Measurements from ENCODE around the gene LRRC36.
"Not testable (repeated sequence)": the region's sequence is repeated elsewhere in the genome, so short reads cannot be mapped to it uniquely, and the experiment has no call there.

The LRRC36 gene

DNA sequence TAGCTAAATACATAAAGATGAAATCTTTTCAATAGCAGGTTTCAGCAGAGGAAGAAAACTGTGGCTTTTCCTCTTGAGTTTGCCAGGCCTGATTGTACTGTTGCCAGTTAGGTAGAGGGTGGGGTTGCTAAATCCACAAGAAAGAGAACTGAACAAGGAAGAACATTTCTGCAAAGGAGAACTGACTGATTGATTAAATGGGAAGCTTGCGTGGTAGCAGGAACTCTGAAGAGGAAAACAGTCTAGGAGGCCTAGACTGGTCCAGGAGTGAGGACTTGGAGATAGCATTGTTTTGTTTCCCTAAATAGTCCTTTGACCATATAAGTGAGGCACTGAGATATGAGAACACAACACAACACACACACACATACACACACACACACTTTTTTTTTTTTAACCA lies 18.8 kb downstream of the LRRC36 start:
- DNase-seq: no peak

DNA sequence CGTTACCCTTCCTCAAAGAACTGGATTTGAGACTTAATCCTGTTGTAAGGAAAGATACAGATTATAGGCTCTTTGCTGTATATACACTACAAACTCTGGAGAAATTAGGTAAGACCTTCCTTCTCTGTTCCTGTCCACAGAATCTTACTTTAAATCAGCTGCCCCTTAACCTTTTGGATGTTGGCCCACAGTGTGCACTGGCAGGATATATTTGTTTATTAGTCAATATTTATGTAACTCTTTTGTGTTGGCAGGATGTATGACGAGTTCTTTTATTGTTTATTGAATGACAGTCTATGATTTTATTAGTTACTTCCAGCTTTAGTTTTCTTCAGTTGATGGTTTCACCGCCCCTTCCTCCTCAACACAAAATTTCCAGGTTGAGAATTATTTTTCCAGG lies 19.7 kb downstream of the LRRC36 start:
- no peak for DNase-seq

DNA sequence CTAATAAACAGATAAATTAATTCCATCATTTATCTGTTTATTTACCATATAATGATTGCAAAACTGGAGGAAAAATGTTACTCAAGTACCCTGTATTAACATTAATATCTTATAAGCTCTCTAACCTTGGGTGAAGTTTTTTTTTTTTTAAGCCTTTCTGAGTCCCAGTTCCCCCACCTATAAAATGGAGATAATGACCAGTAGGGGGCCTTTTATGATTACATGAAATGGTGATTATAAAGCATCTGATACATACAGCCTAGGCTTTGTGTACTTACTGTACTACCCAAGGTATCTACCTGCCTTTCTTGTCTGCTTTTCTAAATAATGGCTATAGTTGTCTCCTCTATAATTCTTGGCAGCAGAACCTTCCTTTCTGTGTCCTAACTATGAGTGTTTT lies 22.6 kb downstream of the LRRC36 start:
- DNase-seq: peak in 1 of 2 donors; percentile 30

DNA sequence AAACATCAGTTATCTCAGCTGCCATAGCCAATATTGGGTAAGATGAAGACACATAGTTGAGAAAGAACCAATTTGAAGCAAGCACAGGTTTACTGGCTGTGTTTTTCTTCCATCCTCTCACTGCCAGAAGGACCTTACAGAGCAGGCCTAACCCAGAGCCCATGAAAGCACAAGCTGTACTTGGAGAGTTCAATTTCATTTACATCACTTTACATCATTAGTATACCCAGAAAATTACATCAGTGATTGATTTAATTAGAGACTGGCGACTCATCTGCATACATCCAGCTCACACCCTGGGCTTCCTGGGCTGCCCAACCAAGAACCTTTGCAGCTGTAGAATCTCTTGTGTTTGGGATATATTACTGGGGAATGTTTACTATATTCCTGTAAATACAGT lies 23.7 kb downstream of the LRRC36 start:
- no peak for DNase-seq

DNA sequence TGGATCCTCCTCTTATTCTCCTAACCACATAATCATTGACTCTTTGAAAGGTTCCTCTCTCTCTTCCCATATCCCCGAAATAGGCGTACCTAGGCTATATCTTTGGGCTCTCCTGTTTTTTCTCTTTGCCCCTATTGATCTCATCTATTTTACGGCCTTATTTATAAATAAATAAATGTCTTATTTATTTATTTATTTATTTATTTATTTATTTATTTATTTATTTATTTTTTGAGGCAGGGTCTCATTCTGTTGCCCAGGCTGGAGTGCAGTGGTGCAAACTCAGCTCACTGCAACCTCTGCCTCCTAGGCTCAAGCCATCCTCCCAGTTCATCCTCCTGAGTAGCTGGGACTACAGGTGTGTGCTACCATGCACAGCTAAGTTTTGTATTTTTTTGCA lies 25.8 kb downstream of the LRRC36 start:
- not testable (repeated sequence) for DNase-seq

DNA sequence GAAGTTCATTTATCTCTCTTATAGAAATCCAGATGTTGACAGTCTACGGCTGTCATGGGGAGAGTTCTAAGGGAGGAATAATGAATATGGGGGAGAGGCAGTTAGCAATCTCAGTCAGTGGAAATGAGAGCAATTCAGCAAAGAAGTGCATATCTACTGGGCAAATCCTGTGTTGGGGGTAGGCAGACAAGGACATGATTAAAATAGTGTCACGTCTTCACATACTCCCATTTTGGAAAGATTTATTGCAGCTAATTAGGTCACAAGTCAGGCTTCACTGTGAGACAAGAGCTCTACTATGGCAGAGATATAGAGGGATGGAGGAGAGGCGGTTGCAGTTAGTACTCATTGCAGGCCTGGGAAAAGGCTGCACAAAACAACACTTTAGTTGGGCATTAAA lies 29.8 kb downstream of the LRRC36 start:
- no peak for DNase-seq

DNA sequence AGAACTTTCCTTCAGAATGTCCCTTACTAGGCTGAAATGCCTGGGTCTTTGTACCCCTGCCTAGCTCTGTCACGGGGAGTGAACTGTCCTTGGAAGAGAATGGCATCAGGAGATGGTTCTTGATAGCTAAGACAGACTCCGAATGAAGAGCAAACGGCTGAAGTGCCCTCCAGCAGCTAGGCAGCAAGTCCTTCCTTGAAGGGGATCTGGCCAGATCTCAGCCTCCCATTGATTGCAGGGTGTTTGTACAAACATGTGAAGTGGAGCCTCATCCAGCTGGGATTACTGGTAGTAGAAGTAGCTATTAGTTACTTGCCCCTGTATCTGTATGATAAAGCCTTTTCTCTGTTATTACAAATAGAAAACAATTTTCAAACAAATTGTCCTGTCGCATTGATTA lies 30.9 kb downstream of the LRRC36 start:
- DNase-seq: no peak

DNA sequence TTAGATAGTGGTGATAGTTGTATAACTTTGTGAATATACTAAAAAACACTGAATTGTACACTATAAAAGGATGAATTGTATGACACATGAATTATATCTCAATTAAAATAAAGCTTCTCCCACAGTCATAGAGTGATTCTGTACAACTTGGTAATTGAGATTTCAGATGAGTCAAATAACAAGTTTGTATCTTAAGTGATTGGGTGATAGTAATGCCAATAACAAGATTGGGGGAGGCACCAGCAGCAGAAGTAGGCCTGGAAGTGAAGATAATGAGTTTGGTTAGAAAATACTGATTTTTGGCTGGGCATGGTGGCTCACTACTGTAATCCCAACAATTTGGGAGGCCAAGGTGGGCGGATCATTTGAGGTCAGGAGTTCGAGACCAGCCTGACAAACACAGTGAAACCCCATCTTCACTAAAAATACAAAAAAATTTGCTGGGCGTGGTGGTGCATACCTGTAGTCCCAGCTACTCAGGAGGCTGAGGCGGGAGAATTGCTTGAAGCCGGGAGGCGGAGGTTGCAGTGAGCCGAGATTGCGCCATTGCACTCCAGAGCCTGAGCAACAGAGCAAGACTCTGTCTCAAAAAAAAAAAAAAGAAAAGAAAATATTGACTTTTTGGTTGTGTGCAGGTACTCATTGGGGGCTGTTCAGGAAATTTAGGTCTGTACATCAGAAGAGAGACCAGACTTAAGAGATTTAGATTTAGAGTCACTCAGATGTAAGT lies 33.1 kb downstream of the LRRC36 start:
- not testable (repeated sequence) for DNase-seq

DNA sequence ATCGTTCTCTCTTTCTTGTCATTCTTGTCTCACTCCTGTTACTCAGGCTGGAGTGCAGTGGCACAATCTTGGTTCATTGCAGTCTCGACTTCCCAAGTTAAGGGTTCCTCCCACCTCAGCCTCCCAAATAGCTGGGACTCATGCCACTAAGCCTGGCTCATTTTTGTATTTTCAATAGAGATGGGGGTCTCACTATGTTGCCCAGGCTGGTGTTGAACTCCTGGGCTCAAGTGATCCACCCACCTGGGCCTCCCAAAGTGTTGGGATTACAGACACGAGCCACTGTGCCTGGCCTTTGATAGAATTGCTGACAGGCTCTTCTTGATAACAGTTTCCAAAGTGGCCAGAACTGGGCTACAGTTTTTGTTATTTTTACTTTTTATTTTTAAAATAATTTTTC lies 34.4 kb downstream of the LRRC36 start:
- DNase-seq: no peak

DNA sequence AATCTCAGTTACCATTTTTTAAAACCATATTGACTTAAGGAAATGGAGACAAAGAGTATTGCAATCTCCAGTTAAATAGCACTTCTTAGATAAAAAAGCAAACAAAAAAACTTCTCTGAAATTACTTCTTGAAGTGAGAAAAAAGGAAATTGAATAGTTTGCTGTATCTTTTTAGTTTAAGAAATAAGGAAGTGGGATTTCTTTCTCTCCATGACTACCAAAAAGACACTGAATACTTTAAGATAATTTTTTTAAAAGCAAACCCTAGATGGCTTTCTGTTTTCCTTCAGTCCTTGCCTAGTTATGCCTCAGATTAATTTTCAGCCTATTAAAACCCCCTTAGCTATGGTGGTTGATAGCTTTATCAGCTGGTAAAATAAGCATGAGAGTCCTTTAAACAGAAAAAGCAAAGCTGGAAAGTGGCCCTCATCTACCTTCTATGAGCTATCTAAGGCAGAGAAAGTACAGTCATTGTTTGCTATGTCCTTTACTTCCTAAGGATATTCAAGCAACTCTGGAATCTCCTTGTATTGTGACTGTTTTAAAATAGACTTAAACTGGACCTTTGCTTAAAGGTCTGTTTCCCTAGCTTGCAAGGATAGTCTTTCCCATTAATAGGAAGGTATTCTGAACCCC lies 38.1 kb downstream of the LRRC36 start:
- DNase-seq: peak in 1 of 2 donors; percentile 29

DNA sequence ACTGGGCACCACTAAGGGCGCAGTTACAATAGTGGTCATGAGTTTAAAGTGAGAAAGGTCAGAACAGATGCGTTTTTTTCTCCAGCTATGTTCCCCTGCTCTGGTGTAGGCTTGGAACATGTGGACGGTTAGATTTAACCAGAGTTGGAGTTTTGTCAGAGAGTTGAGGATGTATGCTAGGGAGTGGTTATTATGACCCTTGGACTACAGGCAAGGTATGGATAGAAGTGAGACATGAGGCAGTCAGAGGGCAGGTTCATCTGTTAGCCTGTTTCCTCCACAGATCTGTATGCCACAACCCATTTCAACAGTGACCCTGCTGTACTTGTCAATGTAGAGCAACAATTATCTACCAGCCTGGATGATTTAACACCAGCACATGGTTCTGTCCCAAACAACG lies 44.0 kb downstream of the LRRC36 start:
- no peak for DNase-seq

DNA sequence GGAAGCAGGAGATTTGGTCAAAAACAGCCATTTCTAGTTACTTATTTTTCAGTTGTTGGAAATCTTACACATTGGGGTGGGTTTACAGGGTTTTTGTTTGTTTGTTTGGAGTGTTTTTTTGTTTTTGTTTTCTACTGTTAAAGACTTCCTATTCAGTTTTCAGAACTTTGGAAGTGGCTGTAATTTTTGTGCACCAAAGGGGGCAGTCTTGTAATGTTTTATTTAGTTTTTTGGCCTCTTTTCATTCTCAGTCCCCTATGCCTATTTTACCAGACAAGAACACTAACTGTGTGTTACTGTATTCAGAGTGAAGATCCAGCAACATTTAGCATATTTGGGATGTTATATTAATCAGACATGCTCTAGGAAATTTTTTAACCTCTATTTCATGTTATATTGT lies 46.0 kb downstream of the LRRC36 start:
- DNase-seq: peak in 1 of 2 donors; percentile 38

DNA sequence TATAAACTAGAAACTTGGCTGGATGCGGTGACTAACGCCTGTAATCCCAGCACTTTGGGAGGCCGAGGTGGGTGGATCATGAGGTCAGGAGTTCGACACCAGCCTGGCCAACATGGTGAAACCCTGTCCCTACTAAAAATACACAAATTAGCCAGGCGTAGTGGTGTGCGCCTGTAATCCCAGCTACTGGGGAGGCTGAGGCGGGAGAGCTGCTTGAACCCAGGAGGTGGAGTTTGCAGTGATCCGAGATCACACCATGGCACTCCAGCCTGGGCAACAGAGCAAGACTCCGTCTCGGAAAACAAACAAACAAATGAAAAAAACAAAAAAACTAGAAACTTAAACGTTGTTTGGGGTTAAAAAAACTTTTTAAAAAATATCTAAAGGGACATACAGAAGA lies 49.4 kb downstream of the LRRC36 start:
- not testable (repeated sequence) for DNase-seq

DNA sequence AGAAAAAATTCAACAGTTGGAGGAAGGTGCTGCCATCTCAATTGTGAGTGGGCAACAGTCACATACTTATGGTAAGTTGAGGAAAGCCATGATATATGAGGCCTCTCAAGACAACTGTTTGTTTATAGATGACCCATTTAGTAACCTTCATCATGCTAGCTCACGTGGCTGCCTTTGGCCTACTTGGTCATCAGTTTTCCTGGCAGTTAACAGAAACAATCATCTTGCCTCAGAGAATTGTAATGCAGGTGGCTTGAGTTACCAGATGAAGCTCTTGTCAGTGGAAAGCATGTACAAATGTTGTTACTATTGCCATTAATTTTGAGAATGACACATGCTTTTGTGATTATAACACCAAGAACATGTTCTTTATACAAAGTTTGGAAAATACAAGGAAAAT lies 52.0 kb downstream of the LRRC36 start:
- DNase-seq: no peak

DNA sequence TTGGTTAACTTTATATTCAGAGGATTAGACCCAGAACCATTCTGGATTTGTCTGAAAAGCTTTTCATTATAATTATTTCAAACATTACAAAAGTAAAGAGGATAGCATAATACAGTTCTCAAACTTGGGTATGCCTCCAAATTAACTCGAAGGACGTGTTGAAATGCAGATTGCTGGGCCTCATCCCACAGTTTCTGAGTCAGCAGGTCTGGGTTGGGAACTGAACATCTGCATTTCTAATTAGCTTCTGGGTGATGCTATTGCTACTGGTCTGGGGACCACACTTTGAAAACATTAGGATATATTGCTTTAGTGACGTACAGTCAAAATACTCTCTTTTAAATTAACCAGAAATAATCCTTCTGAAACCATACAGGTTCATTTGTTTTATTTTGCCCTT lies 56.7 kb downstream of the LRRC36 start:
- DNase-seq: no peak

DNA sequence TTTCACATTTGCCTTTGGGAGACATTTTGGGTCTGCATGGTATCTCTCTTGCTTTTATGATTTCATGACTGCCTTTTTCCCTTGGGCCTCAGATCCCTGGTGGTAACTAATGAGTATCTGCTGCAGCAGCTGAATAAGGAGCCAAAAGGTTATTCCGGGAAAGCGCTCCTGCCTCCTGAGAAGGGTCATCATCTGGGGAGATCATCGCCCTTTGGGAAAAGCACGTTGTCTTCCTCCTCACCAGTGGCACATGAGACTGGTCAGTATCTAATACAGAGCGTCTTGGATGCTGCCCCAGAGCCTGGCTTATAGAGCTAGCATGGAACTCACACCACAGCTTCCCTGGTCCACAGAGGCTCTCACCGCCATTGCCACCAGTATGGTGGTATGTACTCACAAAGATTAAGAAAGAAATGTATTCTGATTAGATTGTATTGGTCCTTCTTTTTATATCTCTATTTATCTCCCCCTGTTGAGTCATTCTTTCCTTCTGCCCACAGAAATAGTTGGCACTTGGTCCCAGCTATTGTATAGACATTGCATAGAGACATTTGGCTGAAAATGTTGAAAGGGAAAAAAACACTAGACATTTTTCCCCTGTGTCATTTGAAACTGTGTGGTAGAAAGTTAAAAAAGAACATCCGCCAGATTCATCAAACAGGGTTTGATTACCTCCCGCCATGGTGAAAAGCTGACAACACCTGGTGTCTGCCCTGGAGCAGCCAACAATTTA lies 58.3 kb downstream of the LRRC36 start:
- DNase-seq: no peak

DNA sequence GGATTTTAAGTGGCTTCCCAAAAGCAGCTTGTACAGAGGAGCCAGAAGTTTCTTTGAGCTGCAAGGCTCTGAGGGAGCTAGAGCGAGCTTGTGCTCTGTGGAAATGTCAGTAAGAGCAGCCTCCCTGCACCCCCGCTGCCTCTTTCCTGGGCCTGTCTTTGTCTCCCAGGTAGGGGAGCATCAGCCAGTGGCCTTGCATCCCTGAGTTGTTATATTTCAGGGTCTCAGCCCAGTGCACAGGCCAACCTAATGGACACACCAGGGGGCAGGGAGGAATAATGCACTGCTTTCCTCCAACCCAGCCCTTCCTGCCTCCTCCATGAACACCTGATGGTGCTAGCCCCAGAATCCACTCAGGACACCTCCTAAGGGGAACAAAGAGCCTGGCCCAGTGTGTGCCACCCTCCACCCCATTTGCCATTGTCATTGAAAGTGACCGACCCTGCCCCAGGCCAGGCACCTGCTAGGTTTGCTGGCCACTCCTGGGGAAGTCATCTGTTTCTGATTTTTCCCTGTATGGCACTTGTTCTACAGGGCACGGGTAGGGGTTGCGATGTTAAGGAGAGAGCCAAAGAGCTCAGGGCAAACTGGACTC lies 60.3 kb downstream of the LRRC36 start:
- DNase-seq: no peak

DNA sequence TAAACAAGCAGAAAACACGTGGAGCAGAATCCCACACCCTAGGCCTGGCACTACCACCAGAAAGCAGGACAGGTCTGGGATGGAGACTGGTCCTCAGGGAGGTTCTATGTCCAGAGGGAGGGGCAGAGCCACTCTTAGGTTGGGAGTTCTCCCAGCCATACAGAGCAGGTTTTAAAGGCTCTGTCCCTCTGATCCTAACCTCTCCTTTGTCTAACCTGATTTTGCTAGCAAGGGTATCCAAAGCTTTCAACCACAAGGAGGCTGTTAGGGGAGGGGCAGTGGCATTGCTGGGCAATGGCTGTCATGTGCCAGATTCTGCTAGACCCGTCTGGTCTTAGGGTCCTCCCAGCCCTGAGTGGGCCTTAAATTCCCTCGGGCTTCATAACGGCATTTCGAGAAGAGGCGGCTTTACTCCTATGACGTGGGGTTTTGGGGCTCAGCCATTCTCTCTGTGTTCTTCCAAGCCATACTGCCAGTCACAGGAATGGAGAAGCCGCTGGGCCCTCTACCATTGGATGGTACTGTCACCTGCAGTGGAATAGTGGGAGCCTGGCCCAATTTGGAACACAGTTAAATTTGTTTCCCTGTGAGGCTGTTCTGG lies 61.0 kb downstream of the LRRC36 start:
- DNase-seq: no peak

DNA sequence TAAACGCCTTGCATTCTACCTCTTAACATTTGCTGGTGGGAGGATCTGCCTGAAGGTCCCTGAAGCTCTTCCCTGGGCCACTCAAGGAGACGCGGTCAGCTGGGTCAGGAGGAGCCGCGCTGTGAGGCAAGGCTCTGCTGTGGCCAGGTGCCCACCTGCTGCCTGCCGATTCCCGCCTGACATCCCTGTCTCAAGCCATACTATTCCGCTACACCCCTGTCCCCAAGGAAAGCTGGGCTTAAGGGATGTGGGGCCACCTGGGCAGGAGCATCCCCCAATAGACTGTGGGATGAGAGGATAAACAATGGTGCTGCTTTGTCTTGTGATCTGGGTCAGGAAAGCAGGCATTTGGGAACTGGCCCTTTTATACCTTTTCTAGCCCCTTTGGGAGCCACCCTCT lies 61.6 kb downstream of the LRRC36 start:
- no peak for DNase-seq

DNA sequence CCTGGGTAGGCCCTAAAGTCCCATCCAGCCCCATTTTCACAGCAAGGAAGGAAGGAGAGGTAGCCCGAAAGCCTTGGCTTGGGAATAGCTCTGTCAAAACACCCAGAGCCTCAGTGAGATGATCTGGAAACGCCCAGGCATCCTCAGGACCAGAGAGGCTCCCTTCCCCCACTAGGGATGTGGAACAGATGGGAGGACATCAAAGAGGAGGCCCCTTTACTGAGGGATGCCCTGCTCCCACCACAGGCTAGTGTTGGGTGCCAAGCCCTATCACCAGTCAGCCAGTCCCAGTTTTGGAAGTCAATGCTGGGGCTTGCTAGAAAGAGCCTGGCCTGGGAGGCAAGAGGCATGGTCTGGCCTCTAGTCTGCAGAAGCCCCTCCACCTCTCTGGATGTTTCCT lies 62.0 kb downstream of the LRRC36 start:
- DNase-seq: no peak

DNA sequence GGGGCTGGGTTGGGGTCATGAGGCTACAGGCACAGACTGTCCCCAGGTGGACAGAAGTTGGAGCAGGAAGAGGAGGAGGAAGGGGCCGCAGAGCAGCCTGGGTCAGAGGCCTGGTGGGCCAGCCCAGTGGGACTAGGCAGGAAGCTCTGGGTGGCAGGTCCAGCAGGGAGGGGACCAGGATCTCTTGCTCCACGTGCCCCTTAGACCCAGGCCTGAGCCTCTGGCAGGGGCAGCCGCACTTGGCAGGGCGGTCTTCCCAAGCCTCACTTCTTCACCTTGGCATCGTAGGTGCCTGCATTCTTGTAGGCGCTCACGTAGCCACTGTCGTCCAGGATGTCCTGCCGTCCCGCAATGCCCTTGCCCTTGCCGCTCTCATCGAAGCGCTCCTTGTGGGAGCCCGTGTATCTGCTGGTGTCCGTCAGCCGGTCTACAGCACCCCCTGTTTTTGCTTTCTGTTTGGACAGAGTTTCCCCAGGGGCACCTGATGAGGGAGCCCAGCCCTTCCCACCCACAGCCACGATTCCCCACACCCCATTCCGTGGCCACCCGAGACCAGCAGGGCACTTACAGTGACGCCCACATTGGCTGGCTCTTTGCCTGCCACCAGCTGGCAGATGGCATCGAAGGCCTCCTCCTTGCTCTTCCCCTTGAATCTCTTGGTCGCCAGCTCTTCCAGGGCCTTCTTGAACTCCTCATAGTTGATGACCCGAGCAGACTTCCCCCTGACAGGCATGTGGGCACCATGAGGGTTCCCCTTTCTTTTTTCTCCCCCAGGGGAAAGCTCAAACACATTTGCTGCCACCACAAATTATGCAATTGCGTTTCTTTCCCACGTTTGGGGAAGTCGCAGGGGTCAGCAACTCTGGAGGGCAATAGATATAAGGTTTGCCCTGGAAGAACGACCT lies 63.5 kb downstream of the LRRC36 start:
- peak; percentile 28 to 49 for DNase-seq

DNA sequence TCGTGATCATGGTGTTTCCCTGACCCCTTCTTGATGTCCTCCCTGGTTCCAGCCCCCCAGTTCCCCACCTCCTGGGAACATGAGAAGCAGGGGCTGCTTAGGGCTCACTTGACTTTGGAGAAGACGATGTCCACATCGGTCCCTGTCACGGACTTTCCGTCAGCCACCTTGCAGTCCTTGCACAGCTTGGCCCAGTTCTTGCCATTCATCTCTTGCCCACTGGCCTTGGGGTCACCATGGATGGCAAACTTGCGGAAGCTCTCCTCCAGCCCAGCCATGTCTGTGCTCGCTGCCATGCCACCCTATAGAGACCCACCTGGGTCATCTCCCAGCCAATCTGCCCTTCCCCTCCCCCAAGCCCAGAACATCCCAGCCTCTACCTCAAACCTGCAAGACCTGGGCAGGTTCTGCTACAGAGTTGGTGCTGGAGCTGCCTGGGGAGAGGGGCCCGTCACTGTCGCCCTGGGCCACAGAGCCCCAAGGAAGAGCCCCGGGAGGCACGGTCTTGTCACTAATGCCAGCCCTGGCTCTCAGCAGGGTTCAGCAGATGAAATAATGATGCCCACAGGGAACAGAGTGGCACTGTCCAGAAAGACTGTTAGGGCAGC lies 64.3 kb downstream of the LRRC36 start:
- no peak for DNase-seq

Data from bone marrow (tissue), 2 donors.